ENCODE data around the gene UBC. TPM values are rescaled to one million over a fixed set of nuclear protein-coding genes. Genes with fewer than 3 reads are reported as not detected.

The UBC gene
- total RNA-seq, 1 donor from 2014 or later: 2,671 TPM

GRCh38 chr12:124876171-124876570 lies 38.3 kb downstream of the UBC start:
- Histone ChIP-seq H3K27ac (no peak overlapping the region), H3K9me3 (no peaks in the 10 kb centered on the region), H3K27me3 (no peaks in the 10 kb centered on the region), H3K36me3 (no peaks in the 10 kb centered on the region), H3K4me1 (no peaks in the 10 kb centered on the region), H3K4me3 (no peak overlapping the region)
- DNase-seq (ENCODE audit: extremely low spot score in 2 of 2): no peak
- intact Hi-C loops (cut with DNase I): no loop called here
- TF ChIP-seq POLR2AphosphoS5 (IDR thresholded peaks at IDR 0.05; ENCODE audit: insufficient read depth in 1 of 2, low read depth in 1 of 2) (no peak), POLR2A (IDR thresholded peaks at IDR 0.05) (no peak), CTCF (IDR thresholded peaks at IDR 0.05) (no peak)

GRCh38 chr12:124875803-124876132 lies 38.7 kb downstream of the UBC start:
- Histone ChIP-seq H3K4me3 (no peak overlapping the region), H3K27me3 (no peaks in the 10 kb centered on the region), H3K27ac (no peak overlapping the region), H3K9me3 (no peaks in the 10 kb centered on the region), H3K4me1 (no peaks in the 10 kb centered on the region), H3K36me3 (no peaks in the 10 kb centered on the region)
- TF ChIP-seq POLR2A (IDR thresholded peaks at IDR 0.05) (no peak), CTCF (IDR thresholded peaks at IDR 0.05) (no peak), POLR2AphosphoS5 (IDR thresholded peaks at IDR 0.05; ENCODE audit: insufficient read depth in 1 of 2, low read depth in 1 of 2) (no peak)
- DNase-seq (ENCODE audit: extremely low spot score in 2 of 2): no peak
- intact Hi-C loops (cut with DNase I): no loop called here

- intact Hi-C loops (cut with DNase I): no loop called here
These were observed 39.3 kb downstream of the UBC start for GRCh38 chr12:124874988-124875802.

GRCh38 chr12:124874188-124874587 lies 40.3 kb downstream of the UBC start:
- no peaks in the 10 kb centered on the region for H3K36me3 ChIP-seq
- H3K4me1 ChIP-seq: no peaks in the 10 kb centered on the region
- intact Hi-C loops (cut with DNase I): no loop called here
- H3K27ac ChIP-seq: no peak overlapping the region
- H3K9me3 ChIP-seq: no peaks in the 10 kb centered on the region
- no peaks in the 10 kb centered on the region for H3K27me3 ChIP-seq
- TF ChIP-seq POLR2AphosphoS5 (IDR thresholded peaks at IDR 0.05; ENCODE audit: insufficient read depth in 1 of 2, low read depth in 1 of 2) (no peak), POLR2A (IDR thresholded peaks at IDR 0.05) (no peak), CTCF (IDR thresholded peaks at IDR 0.05) (no peak)
- H3K4me3 ChIP-seq: no peak overlapping the region
- no peak for DNase-seq (ENCODE audit: extremely low spot score in 2 of 2)

More at GRCh38 chr12:124874988-124875802, 39.3 kb downstream of the UBC start:
- TF ChIP-seq CTCF (IDR thresholded peaks at IDR 0.05) (no peak), POLR2A (IDR thresholded peaks at IDR 0.05) (no peak), POLR2AphosphoS5 (IDR thresholded peaks at IDR 0.05; ENCODE audit: insufficient read depth in 1 of 2, low read depth in 1 of 2) (no peak)
- no peaks in the 10 kb centered on the region for H3K27me3 ChIP-seq
- no peak overlapping the region for H3K4me3 ChIP-seq
- H3K36me3 ChIP-seq: no peaks in the 10 kb centered on the region
- DNase-seq (ENCODE audit: extremely low spot score in 2 of 2): no peak
- H3K9me3 ChIP-seq: no peaks in the 10 kb centered on the region
- no peak overlapping the region for H3K27ac ChIP-seq
- no peaks in the 10 kb centered on the region for H3K4me1 ChIP-seq

- Histone ChIP-seq H3K36me3 (no peaks in the 10 kb centered on the region), H3K9me3 (no peaks in the 10 kb centered on the region), H3K27ac (no peak overlapping the region), H3K27me3 (no peaks in the 10 kb centered on the region), H3K4me1 (peaks cover 8% of the 10 kb centered on the region), H3K4me3 (no peak overlapping the region)
- intact Hi-C loops (cut with DNase I): no loop called here
- no peak for TF ChIP-seq POLR2AphosphoS5 (IDR thresholded peaks at IDR 0.05; ENCODE audit: insufficient read depth in 1 of 2, low read depth in 1 of 2)
- no peak for TF ChIP-seq CTCF (IDR thresholded peaks at IDR 0.05)
- no peak for TF ChIP-seq POLR2A (IDR thresholded peaks at IDR 0.05)
- no peak for DNase-seq (ENCODE audit: extremely low spot score in 2 of 2)
These were observed 42.3 kb downstream of the UBC start for GRCh38 chr12:124872068-124872719.

Data from vagina (tissue), 2 donors.